Daoy (cell line): ENCODE data around the gene MLLT1. TPM values are rescaled to one million over a fixed set of nuclear protein-coding genes. Genes with fewer than 3 reads are reported as not detected.

Source experiments
- DNase-seq: peaks from one replicate; pipeline ENCODE4 v3.0.0-alpha.2; 2015; ENCODE audit warnings: low read depth
- total RNA-seq: library from RNA; depleted of rRNA; stranded (reverse); fragments of >200 nt; shearing (Covaris generic); gene quantifications from 2 replicates; pipeline ENCODE4 v1.2.3, GENCODE V29; 2014

MLLT1 gene
- total RNA-seq, 1 experiment from 2014 or later, result 15.4 TPM

DNA sequence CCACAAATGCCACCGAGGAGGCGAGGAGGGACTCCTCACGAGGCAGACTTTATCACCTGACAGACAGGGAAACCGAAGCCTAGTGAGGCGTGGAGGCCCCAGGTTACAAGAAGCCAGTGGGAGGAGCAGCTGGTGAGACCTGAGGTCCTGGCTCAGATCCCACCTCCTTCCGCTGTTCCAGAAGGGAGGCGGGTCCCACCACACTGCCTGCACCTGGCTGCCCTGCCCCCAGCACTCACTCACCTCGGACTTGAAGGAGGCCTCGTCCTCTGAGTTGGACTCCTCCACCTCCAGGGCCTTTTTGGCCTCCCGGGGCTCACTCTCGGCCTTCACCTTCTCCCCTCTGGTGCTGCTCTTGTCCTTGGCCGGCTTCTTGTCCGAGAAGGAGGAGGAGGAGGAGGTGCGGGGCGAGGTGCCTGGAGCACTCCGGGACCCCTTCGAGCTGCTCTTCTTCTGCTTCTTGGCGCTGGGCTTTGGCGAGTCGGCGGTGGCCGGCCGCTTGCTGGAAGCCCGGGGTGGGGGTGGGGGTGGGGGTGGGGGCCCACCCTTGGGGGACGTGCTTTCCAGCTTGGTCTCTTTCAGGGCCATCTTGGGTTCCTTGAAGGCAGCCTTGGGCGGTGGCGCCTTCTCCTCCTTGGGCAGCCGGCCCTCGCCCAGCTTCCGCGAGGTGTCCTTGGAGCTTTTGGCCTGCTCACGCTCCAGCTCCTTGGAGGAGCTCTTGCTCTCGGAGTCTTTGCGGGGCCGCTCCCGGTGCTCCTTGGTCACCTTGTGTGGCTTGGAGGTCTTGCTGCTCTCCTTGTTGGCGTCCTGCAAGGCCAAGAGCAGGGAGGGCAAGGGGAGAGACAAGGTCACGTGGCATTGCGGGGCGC lies 57.7 kb downstream of the MLLT1 start:
- no peak for DNase-seq

GRCh38 chr19:6221220-6221877 lies 58.4 kb downstream of the MLLT1 start:
- no peak for DNase-seq

DNA sequence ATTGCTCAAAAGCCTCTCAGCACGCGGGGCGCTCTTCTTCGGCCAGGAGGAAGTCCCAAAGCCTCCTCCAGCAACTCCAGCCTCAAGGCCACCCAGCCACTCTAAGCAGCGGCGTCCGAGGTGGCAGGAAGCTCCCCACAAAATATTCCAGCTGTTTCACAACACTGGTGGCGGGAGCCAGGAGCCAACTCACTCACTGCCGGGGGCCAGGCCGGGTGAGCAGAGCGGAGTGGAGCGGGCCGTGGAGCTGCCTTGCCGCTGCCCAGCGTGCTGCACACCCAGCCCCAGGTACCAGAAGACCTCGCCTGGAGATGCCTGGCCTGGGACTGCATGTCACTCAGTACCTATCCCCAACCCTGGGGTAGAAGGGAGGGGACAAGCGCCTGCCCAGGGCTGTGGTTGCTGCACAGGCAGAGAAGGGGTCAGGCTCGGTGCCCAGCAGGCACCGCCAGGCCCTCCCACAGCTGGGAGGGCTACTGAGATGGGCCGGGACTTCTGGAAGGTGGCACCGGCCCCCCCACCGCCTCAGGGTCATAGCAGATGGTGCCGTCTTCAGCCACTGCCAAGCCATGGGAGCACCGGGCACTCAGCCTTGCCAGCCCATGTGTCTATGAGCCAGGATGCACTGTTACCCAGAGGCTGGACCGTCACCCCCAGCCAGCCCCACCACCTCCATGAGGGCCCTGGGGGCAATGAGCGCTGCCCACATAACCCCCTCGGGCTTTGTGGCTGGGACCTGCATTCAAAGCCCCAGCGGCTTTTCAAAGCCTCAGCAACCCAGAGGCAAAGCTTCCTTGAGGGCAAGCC lies 59.2 kb downstream of the MLLT1 start:
- no peak for DNase-seq

DNA sequence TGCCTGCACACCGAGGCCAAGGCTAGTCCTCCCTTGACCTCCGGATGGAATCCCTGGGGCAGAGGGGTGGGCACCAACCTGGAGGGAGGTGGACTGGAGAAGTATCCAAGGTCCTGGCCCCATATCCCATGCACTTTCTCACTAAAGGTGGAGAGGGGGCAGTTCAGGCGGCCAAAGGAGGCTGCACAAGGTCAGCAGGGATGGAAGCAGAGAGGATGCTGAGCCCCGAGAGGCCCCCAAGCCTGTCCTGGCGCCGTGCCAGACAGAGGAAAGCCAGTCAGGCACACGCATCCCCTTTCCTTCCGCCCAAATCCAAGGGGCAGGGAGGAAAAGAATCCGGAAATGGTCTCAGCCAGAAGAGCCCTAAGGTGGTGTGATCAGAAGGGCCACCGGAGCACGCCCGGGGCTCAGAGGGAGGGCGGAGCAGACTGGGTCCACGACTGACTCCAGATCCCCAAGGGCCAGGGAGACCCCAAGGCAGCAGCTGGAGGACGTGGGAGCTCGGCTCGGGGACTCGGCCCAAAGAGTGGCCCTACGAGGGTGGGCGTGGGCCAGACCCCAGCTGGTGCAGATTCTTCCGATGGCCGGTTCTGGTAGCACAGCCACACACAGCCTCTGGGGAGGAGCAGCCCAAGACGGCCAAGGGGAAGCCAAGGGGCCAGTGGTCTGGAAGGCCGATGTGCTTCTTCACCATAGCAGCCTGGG lies 60.0 kb downstream of the MLLT1 start:
- no peak for DNase-seq

- no peak for DNase-seq
Observed at GRCh38 chr19:6219147-6219525, 60.6 kb downstream of the MLLT1 start.

- peak; percentile 87 for DNase-seq
Observed at GRCh38 chr19:6218491-6219146, 61.2 kb downstream of the MLLT1 start.

DNA sequence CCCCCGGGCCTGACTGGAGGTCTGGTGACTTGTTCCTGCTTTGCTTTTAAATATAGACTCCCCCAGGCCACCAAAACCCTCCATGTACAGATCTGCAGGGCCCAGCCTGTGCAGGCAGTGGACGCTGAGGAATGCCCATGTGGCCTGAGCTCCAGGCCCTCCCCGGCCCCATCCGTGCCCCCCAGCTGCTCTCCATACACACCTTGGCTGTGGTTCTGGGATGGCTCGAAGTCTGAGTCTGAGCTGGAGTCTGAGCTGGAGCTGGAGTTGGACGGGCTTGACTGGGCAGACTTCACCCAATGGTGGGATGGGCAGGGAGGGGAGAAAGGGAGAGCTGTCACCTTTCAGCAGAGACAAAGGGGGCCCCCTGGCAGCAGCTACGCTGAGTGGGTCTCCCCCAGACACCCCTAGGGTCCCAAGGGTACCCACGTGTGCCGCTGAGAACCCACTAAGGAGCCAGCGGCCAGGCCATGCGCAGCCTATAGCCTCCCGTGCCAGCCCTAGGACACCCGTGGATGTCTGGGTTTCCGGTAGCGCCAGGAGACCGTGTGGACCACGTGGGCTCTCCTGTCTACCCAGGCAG lies 61.9 kb downstream of the MLLT1 start:
- no peak for DNase-seq

DNA sequence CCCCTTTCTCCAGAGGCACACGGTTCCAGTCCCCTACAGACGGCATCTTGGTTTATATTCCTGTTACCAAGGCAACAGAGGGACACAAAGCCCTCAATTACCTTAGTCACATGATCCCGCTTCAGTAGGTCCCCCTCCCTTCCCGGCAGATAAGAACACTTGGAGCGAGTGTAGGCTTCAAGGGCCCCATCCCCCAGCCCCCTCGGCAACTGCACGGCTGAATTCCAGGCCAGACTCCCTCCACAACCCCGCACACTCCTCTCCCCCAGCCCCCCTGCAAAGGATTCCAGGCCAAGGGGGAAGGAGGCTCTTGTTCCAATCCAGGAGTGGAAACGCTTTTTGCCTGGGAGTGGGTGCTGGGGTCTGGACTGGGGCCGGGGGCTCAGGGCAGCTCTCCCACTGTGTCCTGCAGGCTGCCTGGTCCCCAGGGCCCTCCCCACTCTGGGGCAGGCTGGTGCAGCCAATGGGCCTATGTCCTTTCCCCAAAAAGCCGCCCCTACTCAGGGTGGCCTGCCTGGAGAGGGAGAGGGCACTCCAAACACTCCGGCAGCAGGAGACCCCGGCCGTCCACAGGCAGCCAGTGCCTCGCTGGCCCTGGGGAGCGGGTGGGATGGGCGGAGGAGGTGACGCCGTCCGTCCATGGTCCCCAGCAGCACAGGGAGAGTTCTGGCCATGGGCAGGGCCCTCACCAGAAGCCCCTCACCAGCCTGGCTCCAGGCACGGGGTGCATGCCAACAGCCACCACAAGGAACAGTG lies 62.6 kb downstream of the MLLT1 start:
- no peak for DNase-seq

- no peak for DNase-seq
Observed at GRCh38 chr19:6216236-6216995, 63.4 kb downstream of the MLLT1 start.

DNA sequence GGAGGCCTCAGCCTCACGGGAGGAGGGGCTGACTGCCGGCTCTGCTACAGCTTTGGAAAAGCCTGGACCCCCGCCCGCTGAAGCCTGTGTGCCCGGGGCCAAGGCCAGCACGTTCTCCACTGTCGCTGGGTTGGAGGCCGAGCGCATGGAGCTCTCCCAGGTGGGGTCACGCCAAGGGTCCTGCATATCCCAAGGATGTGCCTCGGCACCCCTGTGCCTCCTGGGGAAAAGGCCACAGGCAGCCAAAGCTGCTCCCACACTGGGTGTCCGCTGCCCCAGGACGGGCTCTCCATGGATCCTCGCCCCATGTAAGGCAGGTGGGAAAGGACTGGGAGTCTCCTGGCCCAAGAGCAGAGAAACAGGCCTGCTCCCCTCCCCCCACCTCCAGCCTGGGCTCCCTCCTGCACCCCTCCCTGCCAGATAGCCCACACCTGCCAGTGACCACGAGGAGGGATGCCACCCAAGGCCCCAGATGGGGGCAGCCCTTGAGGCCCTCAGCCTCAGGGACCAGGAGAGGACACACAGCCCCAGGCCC lies 64.0 kb downstream of the MLLT1 start:
- DNase-seq, result no peak

GRCh38 chr19:6214881-6215541 lies 64.8 kb downstream of the MLLT1 start:
- DNase-seq, result no peak

- DNase-seq, result no peak
Observed at GRCh38 chr19:6213696-6214641, 65.8 kb downstream of the MLLT1 start.

- DNase-seq, result no peak
Observed at GRCh38 chr19:6213266-6213595, 66.5 kb downstream of the MLLT1 start.

GRCh38 chr19:6212403-6213265 lies 67.1 kb downstream of the MLLT1 start:
- no peak for DNase-seq

DNA sequence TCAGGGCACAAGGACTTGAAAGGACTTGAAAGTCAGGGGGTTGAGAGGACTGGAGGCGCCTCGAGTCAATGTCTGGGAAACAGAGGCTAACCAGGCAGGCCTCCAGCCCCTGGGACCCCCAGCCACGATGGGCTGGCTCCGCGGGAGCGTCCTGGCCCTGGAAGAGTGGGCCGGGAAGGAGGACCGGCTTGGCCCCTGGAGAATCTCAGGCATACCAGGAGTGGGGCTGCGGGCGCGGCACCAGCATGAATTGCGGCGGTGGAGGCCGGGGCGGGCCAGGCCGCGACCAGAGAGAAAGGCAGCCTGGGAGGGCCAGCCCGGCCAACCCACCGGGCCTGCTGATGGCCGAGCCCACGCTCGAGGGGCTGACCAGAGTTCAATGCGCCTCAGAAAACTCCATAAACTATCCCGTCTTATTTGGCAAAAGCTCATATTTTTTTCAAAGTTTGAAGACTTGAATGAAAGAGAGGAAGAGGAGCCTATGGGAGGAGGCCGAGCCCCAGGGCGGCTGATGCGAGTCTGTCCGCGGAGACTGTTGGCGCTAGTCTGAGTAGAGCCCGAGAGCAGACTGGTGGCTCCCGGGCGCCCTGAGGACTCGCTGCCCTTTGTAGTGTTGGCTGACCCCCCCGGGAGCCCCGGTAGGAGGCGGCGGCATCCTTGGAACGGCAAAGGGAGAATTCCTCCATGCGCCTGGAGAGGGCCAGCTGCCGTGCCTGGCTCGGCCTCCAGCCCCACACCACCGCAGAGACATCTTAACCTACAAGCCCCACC lies 68.0 kb downstream of the MLLT1 start:
- DNase-seq, result no peak
